Glomerular visceral epithelial cell (primary cell): Measurements from ENCODE around the gene TRPC4AP.

Source experiments
- DNase-seq: peaks from one replicate; pipeline ENCODE4 v3.0.0-alpha.2; 2016; ENCODE audit errors: extremely low spot score

TRPC4AP gene

DNA sequence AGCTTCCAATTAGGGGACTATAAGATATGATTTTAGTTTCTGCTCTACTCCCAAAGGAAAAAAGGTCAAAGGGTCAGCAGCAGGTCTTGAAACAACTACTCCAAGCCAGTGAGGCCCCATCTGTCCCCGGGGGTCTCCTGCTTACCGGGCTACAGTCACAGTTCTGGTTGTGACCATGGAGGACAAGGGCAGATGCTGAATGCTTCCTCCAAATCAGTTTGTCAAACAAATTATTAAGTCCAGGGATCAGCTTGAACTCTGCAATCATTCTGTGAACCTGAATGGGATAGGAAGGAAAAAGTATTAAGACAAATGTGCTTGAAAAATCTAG is 76.8 kb downstream of the TRPC4AP start:
- DNase-seq: no peak

DNA sequence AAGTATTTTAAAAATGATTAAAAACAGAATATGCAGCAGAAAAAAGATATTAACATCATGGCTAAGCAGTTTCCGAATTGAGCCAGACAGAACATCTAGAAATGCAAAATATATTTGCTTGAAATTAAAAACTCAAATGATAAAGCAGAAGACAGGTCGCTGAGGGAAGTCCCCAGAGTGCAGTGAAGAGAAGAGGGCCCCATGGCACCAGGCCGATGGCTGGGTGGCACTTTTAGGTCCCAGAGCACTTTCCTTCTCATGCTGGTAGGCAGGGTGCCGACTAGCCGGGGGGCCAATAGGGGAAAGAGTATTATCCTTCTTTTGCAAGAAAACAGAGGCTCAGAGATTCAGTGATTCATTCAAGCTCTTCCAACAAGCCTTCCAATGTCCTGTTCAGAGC is 78.1 kb downstream of the TRPC4AP start:
- no peak for DNase-seq

DNA sequence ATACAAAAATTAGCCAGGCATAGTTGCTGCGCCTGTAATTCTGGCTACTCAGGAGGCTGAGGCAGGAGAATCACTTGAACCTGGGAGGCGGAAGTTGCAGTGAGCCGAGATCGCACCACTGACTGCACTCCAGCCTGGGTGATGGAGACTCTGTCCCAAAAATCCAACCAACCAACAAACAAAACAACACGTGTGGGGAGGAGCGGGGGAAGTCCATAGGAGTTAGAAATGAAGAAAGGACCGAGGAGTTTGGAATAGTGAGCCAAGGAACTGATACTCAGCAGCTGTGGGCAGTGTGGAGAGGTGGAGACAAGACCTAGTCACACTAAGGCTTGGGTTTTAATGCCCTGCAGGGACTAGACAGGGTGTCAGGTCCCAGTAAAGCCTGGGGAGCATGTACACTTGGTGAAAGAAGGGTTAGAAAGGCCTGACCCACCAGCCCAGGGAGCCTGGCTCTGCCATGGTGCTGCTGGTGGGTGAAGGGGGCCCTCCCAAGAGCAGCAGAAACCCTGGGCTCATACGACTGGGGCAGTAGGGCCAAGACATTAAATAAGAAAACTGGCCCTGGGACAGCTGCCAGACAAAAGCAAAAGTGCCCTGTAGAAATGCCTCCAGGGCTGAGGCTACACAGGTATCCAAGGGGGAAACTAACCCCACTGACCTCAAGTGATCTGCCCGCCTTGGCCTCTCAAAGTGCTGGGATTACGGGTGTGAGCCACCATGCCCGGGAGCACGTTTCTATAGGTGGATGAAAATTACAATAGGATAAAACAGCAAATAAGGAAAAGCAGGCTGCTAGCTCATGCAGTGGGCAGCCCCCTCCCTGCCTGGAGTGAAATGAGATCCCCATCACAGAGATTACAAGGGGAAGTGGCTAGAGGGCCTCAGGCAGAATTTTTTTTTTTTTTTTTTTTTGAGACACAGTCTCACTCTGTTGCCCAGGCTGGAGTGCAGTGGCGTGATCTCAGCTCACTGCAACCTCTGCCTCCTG is 78.9 kb downstream of the TRPC4AP start:
- no peak for DNase-seq

DNA sequence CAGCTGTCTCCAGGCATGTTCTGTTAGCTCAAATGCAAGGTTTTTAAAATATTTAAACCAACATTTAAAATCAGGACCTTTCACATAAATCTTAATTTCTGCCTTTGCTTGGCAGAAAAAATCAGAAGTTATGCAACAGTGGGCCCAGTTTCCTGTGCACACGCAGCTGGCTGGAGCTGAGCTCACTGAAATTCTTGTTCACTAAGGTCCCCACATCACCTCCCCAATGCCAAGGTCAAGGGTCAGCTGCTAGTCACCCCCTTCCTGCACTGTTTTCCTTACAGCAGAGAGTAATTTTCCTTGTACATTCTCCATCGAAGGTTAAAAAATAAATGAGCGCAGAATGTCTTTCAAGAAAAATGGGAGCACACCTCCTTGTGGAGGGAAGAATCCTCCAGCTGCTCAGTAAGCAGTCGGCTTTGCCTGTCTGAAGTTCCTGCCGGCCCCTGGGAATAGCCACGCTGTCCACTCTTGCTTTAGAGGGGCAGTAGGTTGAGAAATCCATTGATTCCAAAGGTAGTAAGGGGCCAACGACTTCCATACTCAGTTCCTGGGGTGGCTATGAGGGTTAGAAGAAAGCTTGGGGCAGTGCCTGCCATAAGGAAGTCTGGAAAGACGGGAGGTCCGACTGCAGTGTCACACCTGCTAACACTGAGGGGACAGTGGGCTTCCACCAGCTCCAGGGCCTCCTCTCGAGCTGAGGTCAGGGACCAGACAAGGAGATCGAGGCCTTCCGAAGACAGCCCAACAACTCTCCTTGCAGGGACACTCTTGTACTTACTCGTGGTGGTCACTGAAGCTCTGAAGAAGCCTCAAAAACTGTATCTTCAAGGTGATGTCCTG is 80.2 kb downstream of the TRPC4AP start:
- DNase-seq: no peak

DNA sequence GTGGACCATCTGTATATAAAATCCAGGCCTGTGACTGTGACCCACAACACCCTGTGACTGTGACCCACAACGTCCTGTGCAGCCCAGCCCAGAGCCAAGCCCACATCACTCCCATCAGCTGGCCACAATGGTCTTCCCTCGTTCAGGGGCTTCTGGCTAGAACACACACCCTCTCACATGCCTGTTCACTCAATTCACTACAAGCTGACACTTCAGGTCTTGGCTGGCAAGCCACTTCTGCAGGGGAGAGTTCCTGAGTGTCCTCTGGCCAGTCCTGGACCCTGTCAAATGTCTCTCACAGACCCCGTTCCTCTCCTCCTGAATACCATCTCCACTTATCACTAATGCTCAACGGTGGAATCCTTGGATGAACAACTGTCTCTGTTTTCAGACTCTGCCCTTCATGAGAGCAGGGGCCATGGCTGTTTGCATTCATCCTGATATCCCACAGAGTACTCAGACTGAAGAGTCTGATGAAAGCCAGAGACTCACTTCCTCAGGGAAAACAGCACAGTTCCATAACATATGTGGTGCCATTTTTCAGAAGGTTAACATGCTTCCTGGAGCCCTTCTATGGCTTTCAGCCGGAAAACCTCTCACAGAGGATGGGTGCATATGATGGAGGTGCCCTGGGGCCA is 80.9 kb downstream of the TRPC4AP start:
- DNase-seq: no peak

DNA sequence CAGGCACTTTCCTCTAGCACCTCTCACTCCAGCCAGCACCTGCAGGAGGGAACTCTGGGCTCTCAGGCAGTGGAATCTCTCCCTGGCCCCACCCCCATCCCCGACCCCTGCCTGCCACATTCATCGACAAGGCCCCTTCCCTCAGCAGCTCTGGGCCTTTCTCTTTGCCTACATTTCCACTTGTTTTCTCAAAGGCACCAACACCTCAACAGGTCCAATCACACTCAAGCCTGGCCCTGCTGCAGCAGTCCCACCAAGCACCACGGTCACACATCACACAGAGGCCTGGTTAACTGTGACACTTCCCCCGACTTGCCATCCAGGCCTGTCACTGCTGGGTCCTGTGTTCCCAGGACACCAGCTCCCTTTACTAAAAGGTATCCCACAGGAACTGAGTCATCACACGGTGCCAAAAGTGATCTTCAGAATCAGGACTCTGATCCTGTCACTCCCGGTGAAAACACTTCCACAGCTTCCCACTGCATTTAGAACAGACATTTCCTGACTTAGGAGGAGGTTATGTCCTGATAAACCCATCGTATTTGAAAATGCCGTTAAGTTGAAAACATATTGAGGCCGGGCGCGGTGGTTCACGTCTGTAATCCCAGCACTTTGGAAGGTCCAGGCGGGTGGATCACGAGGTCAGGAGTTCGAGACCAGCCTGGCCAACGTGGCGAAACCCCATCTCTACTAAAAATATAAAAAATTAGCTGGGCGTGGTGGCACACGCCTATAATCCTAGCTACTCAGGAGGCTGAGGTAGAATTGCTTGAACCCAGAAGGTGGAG is 82.0 kb downstream of the TRPC4AP start:
- no peak for DNase-seq

DNA sequence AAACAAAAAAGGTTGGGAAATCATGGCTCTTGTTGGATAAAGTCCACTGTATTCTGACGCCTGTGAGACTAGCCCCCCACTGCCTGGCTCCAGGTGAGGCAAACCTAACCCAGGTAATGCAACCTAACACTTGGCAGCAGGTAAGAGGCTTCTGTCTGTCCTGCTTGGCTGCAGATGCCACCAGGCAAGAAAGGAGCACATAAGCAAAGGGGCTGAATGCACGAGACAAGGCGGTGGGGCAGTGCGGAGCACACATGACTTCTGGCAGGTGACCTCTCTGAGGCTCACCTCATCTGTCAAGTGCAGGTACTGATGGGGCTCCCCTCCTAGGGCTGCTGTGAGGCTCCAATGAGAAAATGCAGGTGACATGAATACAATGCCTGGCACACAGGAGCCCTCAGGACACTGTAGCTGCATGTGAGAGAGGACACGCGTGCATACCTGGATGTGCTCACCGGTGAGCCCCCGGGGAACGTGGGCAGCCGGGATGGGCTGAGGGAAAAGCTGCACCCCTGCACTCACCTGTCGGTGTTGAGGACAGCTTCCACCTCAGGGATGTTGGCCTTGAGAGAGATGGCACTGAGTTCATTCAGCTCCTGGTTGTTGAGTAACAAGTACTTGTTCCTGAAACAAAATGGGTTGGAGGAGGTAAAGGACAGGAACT is 82.8 kb downstream of the TRPC4AP start:
- no peak for DNase-seq

DNA sequence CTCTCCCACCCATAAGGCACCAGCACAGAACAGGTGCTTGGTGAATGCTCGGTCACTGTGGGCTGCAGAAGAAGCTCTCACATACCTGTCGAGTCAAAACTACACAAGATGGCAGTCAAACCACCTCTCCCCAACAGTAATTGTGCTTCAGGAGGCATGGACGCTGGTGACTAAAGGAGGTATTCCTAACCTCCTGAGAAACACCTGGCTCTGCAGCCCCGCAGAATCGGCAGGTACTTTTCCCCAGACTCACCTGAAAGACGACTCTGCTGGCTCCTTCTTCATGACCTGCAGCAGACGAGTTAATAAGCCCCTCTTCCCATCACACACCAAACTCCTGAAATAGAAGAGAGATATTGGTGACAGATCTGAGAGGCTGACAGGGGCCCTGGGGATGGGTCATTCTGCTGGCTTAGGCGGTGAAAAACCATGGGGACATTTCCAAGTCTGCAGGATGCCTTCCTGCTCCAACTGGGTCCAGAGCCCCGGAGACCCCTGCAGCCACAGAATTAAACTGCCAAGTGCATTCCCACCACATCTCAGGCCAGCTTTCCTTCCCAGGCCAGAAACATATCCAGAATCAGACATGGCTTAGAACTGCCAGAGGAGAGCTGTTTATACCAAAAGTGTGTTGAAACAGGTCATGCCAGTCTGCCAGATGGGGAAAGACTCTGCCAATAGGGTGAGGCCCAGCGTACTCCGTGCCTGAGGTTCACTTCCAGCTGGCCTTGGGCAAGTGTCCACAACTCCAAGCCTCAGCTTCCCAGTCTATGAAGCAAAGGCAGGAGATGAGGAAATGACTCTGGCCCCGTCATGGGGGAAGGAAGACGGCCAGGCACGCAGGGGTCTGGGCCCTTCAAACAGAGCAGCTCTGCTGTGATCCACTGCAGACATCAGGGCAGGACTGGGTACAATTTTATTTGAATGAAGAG is 83.9 kb downstream of the TRPC4AP start:
- DNase-seq: no peak

DNA sequence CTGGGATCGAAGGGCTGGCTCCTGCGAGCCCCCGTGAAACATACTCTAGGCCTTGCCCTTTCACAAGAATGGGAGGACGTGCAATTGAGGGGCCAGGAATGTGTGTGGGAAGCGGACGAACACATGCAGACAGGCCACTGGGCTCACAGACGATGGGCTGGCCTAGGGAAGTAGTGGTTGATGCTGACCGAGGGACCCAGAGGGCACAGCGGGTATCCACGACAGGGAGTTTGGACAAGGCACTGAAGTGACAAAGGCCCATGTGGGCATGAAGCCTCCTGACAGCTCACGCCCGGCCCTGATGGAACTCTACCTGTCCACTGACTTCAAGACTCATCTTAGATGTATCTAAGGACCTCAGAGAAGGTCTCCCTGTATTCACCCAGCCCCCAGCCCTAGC is 84.7 kb downstream of the TRPC4AP start:
- DNase-seq: no peak

DNA sequence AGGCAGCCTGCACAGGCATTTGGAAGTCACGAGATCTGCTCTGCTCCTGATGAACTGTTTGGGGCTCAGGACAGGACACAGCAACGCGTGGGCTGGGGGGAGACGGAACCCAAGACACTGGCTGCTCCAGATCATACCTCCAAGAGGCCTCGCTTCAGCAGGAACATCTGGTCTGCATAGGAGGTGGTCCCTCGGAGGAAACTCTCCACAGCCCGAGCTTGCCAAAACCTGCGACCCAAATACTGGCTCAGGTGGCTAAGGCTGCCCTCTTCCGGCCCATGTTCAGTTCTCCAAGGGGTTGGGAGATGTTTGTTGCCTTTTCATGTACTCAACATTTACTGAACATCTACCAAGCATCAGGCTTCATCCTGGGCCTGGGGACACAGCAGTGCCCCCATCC is 85.2 kb downstream of the TRPC4AP start:
- no peak for DNase-seq

DNA sequence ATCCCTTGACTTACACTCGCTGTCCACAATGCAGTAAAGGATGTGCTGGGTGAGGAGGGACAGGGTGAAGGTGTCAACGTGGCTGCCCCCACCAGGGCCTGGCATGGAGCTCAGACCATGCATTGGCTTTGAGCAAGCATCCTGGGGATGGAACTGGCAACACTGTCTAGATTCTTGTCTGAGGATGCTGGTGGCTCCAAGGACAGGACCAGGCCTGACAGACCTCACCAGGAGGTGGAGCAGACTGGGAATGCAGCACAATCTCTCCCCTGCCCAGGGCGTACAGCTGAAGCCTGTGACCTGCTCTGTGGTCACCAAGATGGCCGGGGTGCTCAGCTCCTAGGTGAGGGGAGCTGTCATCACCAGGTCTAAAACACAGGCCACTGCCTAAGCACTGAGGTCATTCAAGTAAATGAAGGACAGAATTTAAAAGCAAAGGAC is 86.1 kb downstream of the TRPC4AP start:
- no peak for DNase-seq

DNA sequence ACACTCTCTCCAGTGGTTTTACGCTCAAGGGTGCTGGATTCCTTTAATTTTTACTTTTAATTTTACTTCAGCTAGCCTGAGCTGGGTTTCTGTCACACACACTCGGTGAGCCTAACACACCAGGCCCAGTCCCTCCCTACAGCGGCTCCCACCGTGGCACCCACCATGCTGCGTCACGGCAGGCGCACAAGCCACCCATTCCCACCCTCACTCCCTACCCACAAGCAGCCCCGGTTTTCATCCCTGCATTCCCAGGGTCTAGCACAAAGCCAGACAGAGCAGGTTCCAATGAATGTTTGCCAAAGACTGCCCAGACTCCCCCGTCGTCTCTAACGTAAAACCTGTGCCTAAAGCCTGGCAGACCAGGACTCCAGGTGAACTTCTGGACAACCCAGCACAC is 86.6 kb downstream of the TRPC4AP start:
- DNase-seq: no peak

DNA sequence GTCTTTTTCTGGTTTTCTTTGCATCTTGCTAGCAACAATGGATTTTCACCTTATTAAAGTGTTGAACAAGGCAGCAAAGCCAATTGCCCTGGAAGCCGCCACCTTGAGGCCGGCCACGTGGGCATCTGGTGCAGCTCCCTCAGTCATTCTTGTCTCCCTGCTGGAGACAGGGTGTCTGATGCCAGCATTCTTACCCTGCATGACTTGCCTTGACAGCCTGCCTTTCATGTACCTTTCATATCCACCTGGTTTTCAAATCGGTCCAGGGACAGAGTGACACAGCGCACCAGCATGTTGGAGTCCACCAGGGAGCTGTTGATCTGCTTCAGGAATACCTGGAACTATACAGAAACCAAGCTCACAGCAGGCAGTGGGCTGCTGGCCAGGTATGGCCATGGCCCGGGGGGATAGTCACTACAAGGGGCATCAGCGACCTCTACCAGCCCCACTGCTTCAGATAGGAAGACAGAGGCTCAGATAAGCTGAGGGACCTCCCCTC is 87.1 kb downstream of the TRPC4AP start:
- DNase-seq: no peak

DNA sequence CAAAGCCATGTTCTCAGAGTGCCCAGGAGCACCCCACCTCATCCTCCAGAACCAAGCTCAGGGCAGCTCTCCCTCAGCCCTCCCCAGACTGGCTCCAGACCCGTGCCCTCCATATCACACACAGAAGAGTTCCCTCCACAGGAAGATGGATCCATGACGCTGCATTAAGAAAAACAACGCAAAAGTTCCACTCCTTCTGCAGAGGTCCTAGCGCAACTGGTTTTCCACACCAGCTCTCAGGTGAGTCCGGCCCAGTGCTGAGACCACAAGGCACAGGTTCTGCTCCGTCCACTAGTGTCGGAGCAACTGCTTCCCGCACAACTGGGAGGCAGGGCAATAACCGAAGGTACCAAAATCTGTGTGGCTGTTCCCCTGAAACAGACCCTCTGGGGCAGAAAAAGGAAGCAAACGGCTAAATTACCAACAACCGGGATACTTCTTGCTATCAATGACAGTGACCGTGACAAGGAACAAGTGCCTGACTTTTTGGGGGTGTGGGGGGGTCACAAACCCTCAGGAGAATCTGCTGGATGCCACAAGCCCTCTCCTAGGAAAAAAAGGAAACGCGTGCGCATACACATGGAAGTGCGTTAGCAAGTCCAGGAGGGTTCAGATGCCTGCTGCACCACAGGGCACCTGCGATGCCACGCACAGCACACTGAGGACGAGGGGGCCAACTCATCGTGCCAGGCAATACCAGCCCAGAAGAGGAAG is 87.7 kb downstream of the TRPC4AP start:
- DNase-seq: no peak

DNA sequence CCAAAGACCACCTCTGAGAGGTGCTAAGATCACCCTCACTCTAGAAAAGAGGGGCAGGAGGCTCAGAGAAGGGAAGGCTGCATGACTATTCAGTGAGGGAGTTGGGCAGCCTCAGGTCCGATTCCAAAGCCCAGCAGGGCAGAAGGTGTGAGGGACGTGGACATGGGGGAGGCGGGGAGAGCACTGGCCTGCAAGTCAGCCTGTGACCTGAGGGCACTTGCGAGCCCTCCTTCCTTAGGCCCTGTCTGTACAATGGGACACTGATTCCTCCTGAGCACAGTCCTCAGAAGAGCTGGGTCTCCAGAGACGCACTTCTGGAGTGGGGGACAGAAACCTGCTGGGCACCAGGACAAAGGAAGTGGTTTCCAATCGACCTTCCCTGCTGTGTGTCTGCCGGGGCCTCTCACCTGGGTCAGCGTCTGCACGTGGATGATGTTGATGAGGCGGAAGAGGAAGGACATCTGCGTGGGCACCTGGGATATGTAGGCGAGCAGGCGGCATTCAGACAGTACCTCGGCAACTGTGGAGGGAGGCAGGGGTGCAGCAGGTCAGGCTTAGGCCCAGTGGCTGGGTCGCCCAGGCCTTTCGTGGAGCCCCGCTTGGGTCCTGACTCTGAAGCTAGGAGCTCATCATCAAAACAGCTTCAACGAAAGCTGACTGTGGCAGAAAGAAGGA is 88.4 kb downstream of the TRPC4AP start:
- no peak for DNase-seq

DNA sequence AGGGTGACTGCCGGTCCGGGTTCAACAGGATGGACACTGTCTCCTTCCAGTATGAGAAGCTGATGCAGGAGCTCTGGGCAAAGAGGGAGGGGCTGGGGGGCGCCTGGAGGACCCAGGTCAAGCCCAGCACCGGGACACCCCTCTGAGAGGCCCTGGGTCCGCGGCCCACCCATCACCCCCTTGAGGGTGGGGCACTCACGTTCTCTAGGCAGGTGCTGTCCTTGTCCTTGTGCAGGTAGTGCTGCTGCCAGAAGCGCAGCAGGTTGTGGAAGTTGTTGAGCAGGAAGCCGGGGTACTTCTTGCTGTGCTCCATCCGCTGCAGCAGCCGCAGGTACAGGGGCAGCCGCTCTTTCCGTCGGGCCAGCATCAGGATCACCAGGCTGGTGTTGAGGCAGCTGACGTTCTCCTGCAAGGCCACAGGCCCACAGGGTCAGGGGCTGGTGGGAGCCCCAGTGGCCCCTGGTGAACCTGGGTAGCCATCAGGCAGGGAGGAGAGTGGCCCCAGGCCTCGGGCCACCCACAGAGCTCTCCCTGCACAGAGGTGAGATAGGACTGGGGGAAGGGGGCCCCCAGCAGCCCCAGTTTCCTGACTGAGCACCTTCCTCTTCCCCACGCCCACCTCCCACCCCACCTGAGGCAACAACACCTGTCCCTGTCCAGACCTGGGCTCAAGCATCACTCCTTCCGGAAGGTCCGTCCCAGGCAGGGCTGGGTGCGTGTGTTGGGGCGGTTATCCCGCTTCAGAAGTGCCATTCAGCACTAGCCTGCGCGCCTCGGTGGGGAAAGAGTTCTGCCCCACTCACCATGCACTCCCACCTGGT is 89.2 kb downstream of the TRPC4AP start:
- DNase-seq: no peak

DNA sequence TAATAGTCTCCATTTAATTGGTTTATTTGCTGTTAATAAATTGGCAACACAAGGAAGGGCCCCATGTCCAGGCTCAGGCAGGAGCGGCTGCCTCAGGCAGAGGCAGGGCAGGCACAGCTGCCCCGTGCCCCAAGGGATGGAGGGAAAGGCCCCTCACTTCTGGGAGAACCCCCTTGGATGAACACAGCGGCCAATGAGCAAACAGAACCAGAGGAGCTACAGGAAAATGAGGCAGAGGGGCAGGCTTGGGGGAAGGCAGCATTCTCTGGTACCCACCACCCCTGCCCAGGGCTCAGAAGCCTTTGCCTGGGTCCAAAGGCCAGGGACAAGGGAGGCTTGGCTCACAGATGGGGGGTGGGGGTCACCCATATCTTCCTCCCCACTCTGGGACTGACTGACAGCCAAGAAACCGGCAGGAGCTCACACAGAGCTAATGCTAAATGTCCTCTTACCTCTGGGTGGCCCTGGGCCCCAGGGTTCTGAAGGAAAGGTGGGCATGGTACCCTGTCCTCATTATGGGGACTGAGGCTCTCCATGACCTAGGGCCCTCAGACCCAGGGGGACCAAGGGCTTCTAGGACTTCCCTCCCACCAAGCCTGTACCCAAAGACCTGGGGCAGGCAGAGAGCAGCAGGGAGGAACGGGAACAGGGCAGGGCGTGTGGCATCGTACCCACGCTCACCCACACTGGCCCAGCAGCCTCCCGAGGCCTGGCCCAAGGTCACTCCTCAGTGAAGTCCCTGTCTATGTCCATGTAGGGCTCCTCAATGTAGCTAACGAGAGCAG is 90.0 kb downstream of the TRPC4AP start:
- DNase-seq: no peak
